ENCODE data around the gene TASP1. TPM values are rescaled to one million over a fixed set of nuclear protein-coding genes. Genes with fewer than 3 reads are reported as not detected.

TASP1 gene
- total and polyA plus RNA-seq, 4 donors, result 2.5 to 10.0 (median 4.7) TPM

GRCh38 chr20:13487202-13487601 lies 151.5 kb downstream of the TASP1 start:
- Histone ChIP-seq H3K9me3 (ENCODE audit: control insufficient read depth in 4 of 4, low read length in 3 of 4) (peaks cover 0 to 5% (median 0%) of the 10 kb centered on the region in 4 donors), H3K36me3 (ENCODE audit: control insufficient read depth in 4 of 4, insufficient read depth in 3 of 4, low read depth in 1 of 4, low read length in 3 of 4) (peaks cover 0 to 3% (median 0%) of the 10 kb centered on the region in 4 donors), H3K4me1 (ENCODE audit: control insufficient read depth in 4 of 4, insufficient read depth in 4 of 4, low read length in 3 of 4) (no peaks in the 10 kb centered on the region), H3K27ac (ENCODE audit: low read depth in 1 of 2, low read length in 2 of 2) (no peak overlapping the region), H3K4me3 (ENCODE audit: low read depth in 1 of 3, low read length in 3 of 3) (no peak overlapping the region), H3K27me3 (ENCODE audit: control insufficient read depth in 4 of 4, insufficient read depth in 4 of 4, low read length in 3 of 4) (no peaks in the 10 kb centered on the region), H3K9ac (ENCODE audit: low read depth in 1 of 2, low read length in 2 of 2) (no peak overlapping the region)
- TF ChIP-seq FOXA2 (IDR thresholded peaks at IDR 0.05) (no peak), TAF1 (conservative IDR thresholded peaks at IDR 0.05) (no peak), ATF3 (IDR thresholded peaks at IDR 0.05) (no peak)
- no peak for DNase-seq (ENCODE audit: low spot score)
- over 99% methylated on average over 3 of the region's 3 CpGs for WGBS

GRCh38 chr20:13486694-13487093 lies 152.0 kb downstream of the TASP1 start:
- Histone ChIP-seq H3K27me3 (ENCODE audit: control insufficient read depth in 4 of 4, insufficient read depth in 4 of 4, low read length in 3 of 4) (no peaks in the 10 kb centered on the region), H3K36me3 (ENCODE audit: control insufficient read depth in 4 of 4, insufficient read depth in 3 of 4, low read depth in 1 of 4, low read length in 3 of 4) (peaks cover 0 to 4% (median 0%) of the 10 kb centered on the region in 4 donors), H3K4me1 (ENCODE audit: control insufficient read depth in 4 of 4, insufficient read depth in 4 of 4, low read length in 3 of 4) (no peaks in the 10 kb centered on the region), H3K4me3 (ENCODE audit: low read depth in 1 of 3, low read length in 3 of 3) (no peak overlapping the region), H3K27ac (ENCODE audit: low read depth in 1 of 2, low read length in 2 of 2) (no peak overlapping the region), H3K9me3 (ENCODE audit: control insufficient read depth in 4 of 4, low read length in 3 of 4) (peaks cover 0 to 5% (median 2%) of the 10 kb centered on the region in 4 donors), H3K9ac (ENCODE audit: low read depth in 1 of 2, low read length in 2 of 2) (no peak overlapping the region)
- no peak for DNase-seq (ENCODE audit: low spot score)
- 78% methylated on average over 5 of the region's 5 CpGs for WGBS
- no peak for TF ChIP-seq RAD21 (IDR thresholded peaks at IDR 0.05)
- no peak for TF ChIP-seq REST (IDR thresholded peaks at IDR 0.05)
- no peak for TF ChIP-seq EGR1 (IDR thresholded peaks at IDR 0.05; ENCODE audit: low read depth in 2 of 2)
- TF ChIP-seq GABPA (IDR thresholded peaks at IDR 0.05 in 1 of 2, conservative IDR thresholded peaks at IDR 0.05 in 1 of 2), result no peak
- TF ChIP-seq MAX (IDR thresholded peaks at IDR 0.05), result no peak
- no peak for TF ChIP-seq ATF3 (IDR thresholded peaks at IDR 0.05)
- no peak for TF ChIP-seq FOXA1 (IDR thresholded peaks at IDR 0.05)
- TF ChIP-seq FOXA2 (IDR thresholded peaks at IDR 0.05), result no peak
- no peak for TF ChIP-seq HNF4G (IDR thresholded peaks at IDR 0.05)
- no peak for TF ChIP-seq ZBTB33 (IDR thresholded peaks at IDR 0.05)
- TF ChIP-seq TAF1 (conservative IDR thresholded peaks at IDR 0.05), result no peak
- TF ChIP-seq NR2F2 (IDR thresholded peaks at IDR 0.05), result no peak
